H1 (cell line): ENCODE data around the gene SAP30L. TPM values are rescaled to one million over a fixed set of nuclear protein-coding genes. Genes with fewer than 3 reads are reported as not detected.

Source experiments
- polyA plus RNA-seq, 7 experiments: library from polyadenylated mRNA; depleted of rRNA in 3 of 7; stranded (reverse) in 5 of 7; unstranded in 2 of 7; fragments of >200 nt in 5 of 7; fragments of 200-250 nt in 2 of 7; gene quantifications; 1 replicate in 5 of 7; 2 replicates in 1 of 7; 4 replicates in 1 of 7; pipeline versions ENCODE4 v1.2.1 to v1.2.3, GENCODE V29; 2011 to 2013; ENCODE audit warnings: missing spikeins in 2 of 7, mixed read lengths in 2 of 7
- total RNA-seq: library from RNA; stranded (reverse); fragmentation: NEBNext Ultra II Directional; extraction: Animal tissue kit (Norgen Biotek cat#: 25700); gene quantifications from 2 replicates; pipeline ENCODE4 v1.2.1, GENCODE V29; 2021

The SAP30L gene
- total and polyA plus RNA-seq, 2 of the 8 experiments (the other 6 are each of a cell fraction or from before 2014, with no cell fraction given), result 12.2 to 31.5 TPM

Other genes with a start within 250 kb of the SAP30L start
- gene HAND1, start 32.2 kb downstream of the SAP30L start, total RNA-seq, result not detected in 2 replicates
- gene HAND1, start 32.2 kb downstream of the SAP30L start, polyA plus RNA-seq (2011; rRNA removed), result 0.06 TPM in 1 of 2 replicates, not detected in the other